ENCODE measurements around the gene CTSV. TPM values are rescaled to one million over a fixed set of nuclear protein-coding genes. Genes with fewer than 3 reads are reported as not detected.
"Not testable (repeated sequence)": the region's sequence is repeated elsewhere in the genome, so short reads cannot be mapped to it uniquely, and the experiment has no call there.

CTSV gene
- total RNA-seq, 1 donor from 2014 or later: 1.3 TPM

DNA sequence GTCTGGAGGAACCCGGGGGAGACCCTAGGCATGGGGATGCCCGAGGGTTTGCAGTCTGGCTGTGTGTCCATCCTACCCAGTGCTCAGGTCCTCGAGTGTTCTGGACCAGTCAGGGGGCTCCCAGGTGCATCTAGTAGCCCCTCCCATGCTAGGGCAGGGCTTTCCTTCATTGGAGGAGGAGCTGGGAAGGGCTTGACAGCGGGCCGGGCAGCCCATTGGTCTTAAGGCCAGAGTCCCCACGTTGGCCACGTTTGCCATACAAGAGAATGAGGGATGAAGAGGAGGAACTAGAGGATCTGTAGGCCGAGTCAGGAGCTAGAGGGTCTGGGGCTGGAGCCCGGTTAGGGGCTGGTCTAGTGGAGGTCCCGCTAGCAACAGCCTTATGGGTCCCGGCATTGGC is 37.3 kb upstream of the CTSV start:
- Mint-ChIP-seq H3K4me1 (ENCODE audit: low read depth, unreplicated experiment) (no peaks in the 10 kb centered on the region), H3K4me3 (ENCODE audit: unreplicated experiment) (no peak overlapping the region), H3K27me3 (ENCODE audit: unreplicated experiment) (peaks cover 13% of the 10 kb centered on the region), H3K27ac (ENCODE audit: unreplicated experiment) (no peak overlapping the region), H3K9me3 (ENCODE audit: unreplicated experiment) (peaks cover 7% of the 10 kb centered on the region), H3K36me3 (ENCODE audit: unreplicated experiment) (no peaks in the 10 kb centered on the region)
- DNase-seq: no peak
- TF ChIP-seq, protein P1, sequence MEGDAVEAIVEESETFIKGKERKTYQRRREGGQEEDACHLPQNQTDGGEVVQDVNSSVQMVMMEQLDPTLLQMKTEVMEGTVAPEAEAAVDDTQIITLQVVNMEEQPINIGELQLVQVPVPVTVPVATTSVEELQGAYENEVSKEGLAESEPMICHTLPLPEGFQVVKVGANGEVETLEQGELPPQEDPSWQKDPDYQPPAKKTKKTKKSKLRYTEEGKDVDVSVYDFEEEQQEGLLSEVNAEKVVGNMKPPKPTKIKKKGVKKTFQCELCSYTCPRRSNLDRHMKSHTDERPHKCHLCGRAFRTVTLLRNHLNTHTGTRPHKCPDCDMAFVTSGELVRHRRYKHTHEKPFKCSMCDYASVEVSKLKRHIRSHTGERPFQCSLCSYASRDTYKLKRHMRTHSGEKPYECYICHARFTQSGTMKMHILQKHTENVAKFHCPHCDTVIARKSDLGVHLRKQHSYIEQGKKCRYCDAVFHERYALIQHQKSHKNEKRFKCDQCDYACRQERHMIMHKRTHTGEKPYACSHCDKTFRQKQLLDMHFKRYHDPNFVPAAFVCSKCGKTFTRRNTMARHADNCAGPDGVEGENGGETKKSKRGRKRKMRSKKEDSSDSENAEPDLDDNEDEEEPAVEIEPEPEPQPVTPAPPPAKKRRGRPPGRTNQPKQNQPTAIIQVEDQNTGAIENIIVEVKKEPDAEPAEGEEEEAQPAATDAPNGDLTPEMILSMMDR (IDR thresholded peaks at IDR 0.05; ENCODE audit: partially characterized antibody, unreplicated experiment): no peak

DNA sequence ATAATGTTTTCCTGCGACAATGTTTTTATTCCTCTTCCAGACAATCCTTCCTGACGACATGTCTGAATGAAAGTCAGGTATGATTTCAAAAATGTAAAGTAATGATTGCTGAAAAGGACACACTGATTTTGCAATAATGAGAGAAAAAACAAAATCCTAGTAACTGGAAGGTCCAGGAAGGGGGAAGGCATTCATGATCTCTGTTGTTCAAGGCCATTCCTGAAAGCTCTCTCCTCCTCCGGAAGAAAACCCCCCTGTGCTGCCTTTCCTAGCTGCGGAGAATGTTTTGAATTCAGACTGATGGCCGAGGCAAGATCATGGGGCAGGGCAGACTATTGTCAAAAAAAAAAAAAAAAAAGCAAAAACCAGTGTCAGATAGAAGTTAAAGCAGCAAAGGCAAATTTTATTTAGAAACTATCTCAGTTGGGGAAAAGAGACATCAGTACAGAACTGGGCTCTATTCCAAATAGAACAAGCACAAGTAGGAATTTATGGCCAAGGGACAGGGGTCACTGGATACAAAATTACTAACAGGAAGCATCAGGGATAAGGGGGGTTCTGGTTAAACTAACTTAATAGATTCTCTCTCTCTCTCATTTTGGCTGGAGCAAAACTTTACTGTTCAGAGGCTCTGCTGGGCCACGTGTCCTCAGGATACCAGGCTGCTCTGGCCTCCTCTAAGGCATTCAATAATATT is 36.5 kb upstream of the CTSV start:
- H3K4me3 Mint-ChIP-seq (ENCODE audit: unreplicated experiment): no peak overlapping the region
- H3K36me3 Mint-ChIP-seq (ENCODE audit: unreplicated experiment): no peaks in the 10 kb centered on the region
- H3K27me3 Mint-ChIP-seq (ENCODE audit: unreplicated experiment): peaks cover 13% of the 10 kb centered on the region
- peaks cover 7% of the 10 kb centered on the region for H3K9me3 Mint-ChIP-seq (ENCODE audit: unreplicated experiment)
- no peak for DNase-seq
- no peaks in the 10 kb centered on the region for H3K4me1 Mint-ChIP-seq (ENCODE audit: low read depth, unreplicated experiment)
- TF ChIP-seq, protein P1 (IDR thresholded peaks at IDR 0.05; ENCODE audit: partially characterized antibody, unreplicated experiment): no peak
- no peak overlapping the region for H3K27ac Mint-ChIP-seq (ENCODE audit: unreplicated experiment)

DNA sequence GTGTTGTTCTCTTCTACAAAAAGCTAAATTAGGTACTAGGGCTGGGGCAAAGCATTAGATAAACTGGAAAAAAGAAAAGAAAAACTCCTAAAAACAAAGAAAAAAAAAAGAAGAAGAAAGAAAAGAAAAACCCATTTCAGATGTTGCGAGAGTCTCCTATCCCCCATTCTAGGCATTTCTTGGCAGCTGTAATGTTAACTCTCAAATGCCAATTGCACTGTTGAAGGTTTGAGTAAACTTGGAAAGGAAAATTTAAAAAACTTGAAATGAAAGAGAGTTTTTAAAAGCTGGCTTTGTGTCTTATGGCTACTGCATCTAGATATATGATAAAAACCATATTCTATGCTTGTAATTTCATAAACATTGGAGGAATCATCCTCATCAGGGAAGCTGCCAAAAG is 34.6 kb upstream of the CTSV start:
- DNase-seq: no peak
- H3K4me1 Mint-ChIP-seq (ENCODE audit: low read depth, unreplicated experiment): no peaks in the 10 kb centered on the region
- no peak overlapping the region for H3K27ac Mint-ChIP-seq (ENCODE audit: unreplicated experiment)
- H3K27me3 Mint-ChIP-seq (ENCODE audit: unreplicated experiment): peaks cover 10% of the 10 kb centered on the region
- no peaks in the 10 kb centered on the region for H3K36me3 Mint-ChIP-seq (ENCODE audit: unreplicated experiment)
- H3K9me3 Mint-ChIP-seq (ENCODE audit: unreplicated experiment): peaks cover 7% of the 10 kb centered on the region
- H3K4me3 Mint-ChIP-seq (ENCODE audit: unreplicated experiment): no peak overlapping the region
- TF ChIP-seq, protein P1 (IDR thresholded peaks at IDR 0.05; ENCODE audit: partially characterized antibody, unreplicated experiment): no peak

DNA sequence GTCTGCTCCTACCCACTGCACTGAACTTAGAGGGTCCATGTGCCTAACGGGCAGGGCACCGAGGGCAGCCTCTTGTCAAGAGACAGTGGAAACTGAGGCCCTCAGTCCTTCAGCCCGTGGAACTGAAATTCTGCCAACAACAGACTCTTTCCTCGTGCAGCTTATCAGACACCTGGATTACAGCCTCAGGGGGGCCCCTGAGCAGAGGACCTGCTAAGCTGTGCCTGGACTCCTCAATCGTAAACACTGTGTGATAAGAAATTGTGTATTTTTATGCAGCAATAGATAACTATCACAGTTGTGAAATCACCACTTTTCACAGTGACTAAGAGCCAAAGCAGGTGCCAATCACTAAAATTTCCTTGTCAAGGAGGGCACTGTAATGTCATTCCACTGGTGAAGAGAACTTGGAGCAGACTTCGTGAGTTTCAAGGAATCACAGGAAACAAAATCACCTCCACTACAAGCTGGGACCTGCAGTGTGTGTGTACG is 33.4 kb upstream of the CTSV start:
- Mint-ChIP-seq H3K27ac (ENCODE audit: unreplicated experiment) (no peak overlapping the region), H3K27me3 (ENCODE audit: unreplicated experiment) (peaks cover 10% of the 10 kb centered on the region), H3K36me3 (ENCODE audit: unreplicated experiment) (no peaks in the 10 kb centered on the region), H3K9me3 (ENCODE audit: unreplicated experiment) (peaks cover 7% of the 10 kb centered on the region), H3K4me3 (ENCODE audit: unreplicated experiment) (no peak overlapping the region), H3K4me1 (ENCODE audit: low read depth, unreplicated experiment) (no peaks in the 10 kb centered on the region)
- TF ChIP-seq, protein P1 (IDR thresholded peaks at IDR 0.05; ENCODE audit: partially characterized antibody, unreplicated experiment): no peak
- no peak for DNase-seq

DNA sequence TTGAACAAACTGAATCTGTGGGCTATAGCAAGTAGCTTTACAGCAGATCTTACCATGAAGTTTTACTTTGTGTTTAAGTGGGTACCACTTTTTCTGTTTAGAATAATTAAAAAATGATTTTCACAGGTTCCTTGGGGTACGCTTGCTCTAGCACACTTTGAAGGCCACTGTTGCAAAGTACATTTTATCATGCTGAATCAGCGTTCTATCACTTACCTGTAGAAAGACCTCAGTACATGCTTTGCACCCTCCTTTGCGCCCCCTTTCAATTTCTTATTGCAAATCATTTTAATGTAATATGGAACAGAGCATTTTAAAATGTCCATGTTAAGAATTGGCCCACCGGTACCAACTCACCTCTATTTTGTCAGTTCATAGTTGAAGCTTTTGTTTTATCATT is 31.4 kb upstream of the CTSV start:
- H3K36me3 Mint-ChIP-seq (ENCODE audit: unreplicated experiment); H3K4me3 Mint-ChIP-seq (ENCODE audit: unreplicated experiment); H3K27ac Mint-ChIP-seq (ENCODE audit: unreplicated experiment); H3K9me3 Mint-ChIP-seq (ENCODE audit: unreplicated experiment); H3K4me1 Mint-ChIP-seq (ENCODE audit: low read depth, unreplicated experiment); H3K27me3 Mint-ChIP-seq (ENCODE audit: unreplicated experiment); DNase-seq: not testable (repeated sequence)
